ENCODE data around the gene CCDC88A. TPM values are rescaled to one million over a fixed set of nuclear protein-coding genes. Genes with fewer than 3 reads are reported as not detected.

The CCDC88A gene
- total RNA-seq, 2 experiments from 2014 or later: 11.0 to 12.9 TPM

DNA sequence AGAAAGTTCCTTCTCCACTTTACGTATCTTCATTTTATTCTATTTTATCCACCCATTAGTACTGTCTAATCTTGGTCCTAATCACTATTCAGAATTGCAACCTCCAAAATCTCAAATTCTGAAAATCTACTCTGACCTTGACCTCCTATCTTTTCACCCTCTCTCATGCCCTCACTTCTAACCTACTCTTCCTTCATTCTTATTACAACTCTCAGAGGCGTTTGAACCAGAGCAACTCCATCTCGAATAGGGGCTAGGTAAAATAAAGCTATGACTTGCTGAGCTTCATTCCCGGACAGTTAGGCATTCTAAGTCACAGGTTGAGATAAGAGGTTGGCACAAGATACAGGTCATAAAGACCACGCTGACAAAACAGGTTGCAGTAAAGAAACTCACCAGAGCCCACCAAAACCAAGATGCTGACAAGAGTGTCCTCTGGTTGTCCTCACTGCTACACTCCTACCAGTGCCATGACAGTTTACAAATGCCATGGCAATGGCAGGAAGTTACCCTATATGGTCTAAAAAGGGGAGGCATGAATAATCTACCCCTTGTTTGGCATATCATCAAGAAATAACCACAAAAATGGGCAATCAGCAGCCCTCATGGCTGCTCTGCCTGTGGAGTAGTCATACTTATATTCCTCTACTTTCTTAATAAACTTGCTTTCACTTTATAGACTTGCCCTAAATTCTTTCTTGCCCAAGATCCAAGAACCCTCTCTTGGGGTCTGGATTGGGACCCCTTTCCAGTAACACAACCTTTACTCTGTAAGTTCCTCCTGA lies 11.4 kb downstream of the CCDC88A start:
- H3K4me3 Mint-ChIP-seq: no peak overlapping the region
- POLR2A ChIA-PET: interaction anchor here (0.6 kb wide), 1 partner anchor 233 kb away, joined by 3 read pairs; no protein-coding TSS in a partner anchor

DNA sequence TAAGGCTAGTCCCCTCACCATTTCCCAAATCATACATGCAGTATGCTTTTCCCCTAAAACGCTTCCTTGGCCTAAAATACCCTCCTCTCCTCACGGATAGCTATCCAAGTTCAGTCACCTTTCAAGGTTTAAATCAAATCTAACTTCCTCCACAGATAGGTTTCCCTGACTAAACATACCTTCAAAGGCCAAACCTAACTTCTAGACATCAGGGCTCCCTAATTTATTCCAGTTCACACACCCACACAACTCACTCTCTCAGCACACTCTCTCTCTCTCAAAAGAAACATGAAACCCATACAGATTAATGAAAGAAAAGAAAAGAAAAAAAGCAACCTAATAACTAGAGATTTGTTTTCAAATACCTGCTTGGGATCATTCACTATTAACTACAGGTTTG lies 14.5 kb downstream of the CCDC88A start:
- H3K4me3 Mint-ChIP-seq: no peak overlapping the region
- CTCF ChIA-PET: no interaction called here
- no peaks in the 10 kb centered on the region for H3K27me3 Mint-ChIP-seq
- H3K36me3 Mint-ChIP-seq (ENCODE audit: low read depth): peaks cover 9% of the 10 kb centered on the region
- H3K36me3 ChIP-seq (ENCODE audit: insufficient read depth, low read length): no peaks in the 10 kb centered on the region
- H3K4me1 ChIP-seq (ENCODE audit: insufficient read depth, low read length): no peaks in the 10 kb centered on the region
- H3K9me3 Mint-ChIP-seq: no peaks in the 10 kb centered on the region
- H3K4me3 ChIP-seq (ENCODE audit: low read length): no peak overlapping the region
- no peak for ATAC-seq (ENCODE audit: poor library complexity)
- intact Hi-C loops (cut with DNase I, micrococcal nuclease): no loop called here
- TF ChIP-seq, protein P1, sequence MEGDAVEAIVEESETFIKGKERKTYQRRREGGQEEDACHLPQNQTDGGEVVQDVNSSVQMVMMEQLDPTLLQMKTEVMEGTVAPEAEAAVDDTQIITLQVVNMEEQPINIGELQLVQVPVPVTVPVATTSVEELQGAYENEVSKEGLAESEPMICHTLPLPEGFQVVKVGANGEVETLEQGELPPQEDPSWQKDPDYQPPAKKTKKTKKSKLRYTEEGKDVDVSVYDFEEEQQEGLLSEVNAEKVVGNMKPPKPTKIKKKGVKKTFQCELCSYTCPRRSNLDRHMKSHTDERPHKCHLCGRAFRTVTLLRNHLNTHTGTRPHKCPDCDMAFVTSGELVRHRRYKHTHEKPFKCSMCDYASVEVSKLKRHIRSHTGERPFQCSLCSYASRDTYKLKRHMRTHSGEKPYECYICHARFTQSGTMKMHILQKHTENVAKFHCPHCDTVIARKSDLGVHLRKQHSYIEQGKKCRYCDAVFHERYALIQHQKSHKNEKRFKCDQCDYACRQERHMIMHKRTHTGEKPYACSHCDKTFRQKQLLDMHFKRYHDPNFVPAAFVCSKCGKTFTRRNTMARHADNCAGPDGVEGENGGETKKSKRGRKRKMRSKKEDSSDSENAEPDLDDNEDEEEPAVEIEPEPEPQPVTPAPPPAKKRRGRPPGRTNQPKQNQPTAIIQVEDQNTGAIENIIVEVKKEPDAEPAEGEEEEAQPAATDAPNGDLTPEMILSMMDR (IDR thresholded peaks at IDR 0.05): no peak
- H3K27ac Mint-ChIP-seq: no peak overlapping the region
- DNase-seq: no peak
- POLR2A ChIA-PET: no interaction called here
- H3K27me3 ChIP-seq (ENCODE audit: control insufficient read depth in 1 of 2, insufficient read depth in 2 of 2, low read length in 2 of 2): no peaks in the 10 kb centered on the region
- no peaks in the 10 kb centered on the region for H3K4me1 Mint-ChIP-seq (ENCODE audit: low read depth)
- H3K9me3 ChIP-seq (ENCODE audit: control insufficient read depth in 1 of 2, insufficient read depth in 1 of 2, low read length in 2 of 2): no peaks in the 10 kb centered on the region
- H3K27ac ChIP-seq (ENCODE audit: low read depth in 1 of 2, low read length in 2 of 2): no peak overlapping the region

More for the DNA sequence above, 11.4 kb downstream of the CCDC88A start:
- TF ChIP-seq, protein P1 (IDR thresholded peaks at IDR 0.05): no peak
- Histone ChIP-seq H3K36me3 (ENCODE audit: insufficient read depth, low read length) (no peaks in the 10 kb centered on the region), H3K27ac (ENCODE audit: low read depth in 1 of 2, low read length in 2 of 2) (no peak overlapping the region), H3K4me3 (ENCODE audit: low read length) (no peak overlapping the region), H3K4me1 (ENCODE audit: insufficient read depth, low read length) (no peaks in the 10 kb centered on the region), H3K9me3 (ENCODE audit: control insufficient read depth in 1 of 2, insufficient read depth in 1 of 2, low read length in 2 of 2) (no peaks in the 10 kb centered on the region), H3K27me3 (ENCODE audit: control insufficient read depth in 1 of 2, insufficient read depth in 2 of 2, low read length in 2 of 2) (no peaks in the 10 kb centered on the region)
- Mint-ChIP-seq H3K27ac (no peak overlapping the region), H3K4me1 (ENCODE audit: low read depth) (no peaks in the 10 kb centered on the region), H3K27me3 (no peaks in the 10 kb centered on the region), H3K36me3 (ENCODE audit: low read depth) (peaks cover 6% of the 10 kb centered on the region), H3K9me3 (no peaks in the 10 kb centered on the region)
- intact Hi-C loops (cut with DNase I, micrococcal nuclease): no loop called here
- CTCF ChIA-PET: interaction anchor here (0.6 kb wide), 1 partner anchor 1380 kb away, joined by 4 read pairs; no protein-coding TSS in a partner anchor
- DNase-seq: no peak
- no peak for ATAC-seq (ENCODE audit: poor library complexity)

DNA sequence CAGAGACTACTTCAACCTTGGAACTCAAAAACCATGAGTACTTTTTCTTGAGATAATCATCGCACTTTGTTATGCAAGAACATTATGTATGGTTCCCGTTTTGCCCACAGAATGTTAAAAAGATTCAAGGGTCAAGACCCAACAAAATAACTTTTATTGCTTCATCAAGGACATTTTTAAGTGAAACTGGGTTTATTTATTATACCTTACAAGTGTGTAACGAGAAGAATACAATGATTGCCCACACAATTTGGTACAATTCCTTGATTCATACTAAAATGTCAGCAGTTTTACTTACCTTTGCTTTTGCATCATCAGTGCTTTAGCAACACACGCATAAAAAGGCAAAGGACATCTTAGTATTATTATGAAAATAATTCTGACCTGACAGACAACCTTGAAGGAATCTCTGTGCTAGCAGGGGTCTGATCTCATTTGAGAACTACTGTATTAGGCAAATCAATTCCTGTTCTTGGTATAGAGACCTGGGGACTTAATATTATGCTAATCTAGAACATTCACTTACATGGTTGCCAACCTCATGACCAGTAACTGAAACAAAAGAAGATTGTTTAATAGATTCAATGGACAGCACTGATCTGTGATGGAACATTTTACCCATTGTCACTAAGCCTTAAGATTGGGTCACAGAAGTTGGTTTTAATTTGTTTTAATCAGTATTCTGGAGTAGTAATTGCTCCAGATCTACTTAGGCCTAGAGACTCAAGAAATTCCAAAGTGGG lies 16.2 kb downstream of the CCDC88A start:
- peaks cover 9% of the 10 kb centered on the region for H3K36me3 Mint-ChIP-seq (ENCODE audit: low read depth)
- POLR2A ChIA-PET: no interaction called here

More for the DNA sequence above, 16.2 kb downstream of the CCDC88A start:
- H3K27ac ChIP-seq (ENCODE audit: low read depth in 1 of 2, low read length in 2 of 2): no peak overlapping the region
- H3K27me3 ChIP-seq (ENCODE audit: control insufficient read depth in 1 of 2, insufficient read depth in 2 of 2, low read length in 2 of 2): no peaks in the 10 kb centered on the region
- Mint-ChIP-seq H3K27me3 (no peaks in the 10 kb centered on the region), H3K9me3 (no peaks in the 10 kb centered on the region), H3K4me3 (no peak overlapping the region), H3K27ac (no peak overlapping the region), H3K4me1 (ENCODE audit: low read depth) (no peaks in the 10 kb centered on the region)
- no peaks in the 10 kb centered on the region for H3K36me3 ChIP-seq (ENCODE audit: insufficient read depth, low read length)
- no peak overlapping the region for H3K4me3 ChIP-seq (ENCODE audit: low read length)
- intact Hi-C loops (cut with DNase I, micrococcal nuclease): no loop called here
- H3K9me3 ChIP-seq (ENCODE audit: control insufficient read depth in 1 of 2, insufficient read depth in 1 of 2, low read length in 2 of 2): no peaks in the 10 kb centered on the region
- TF ChIP-seq, protein P1 (IDR thresholded peaks at IDR 0.05): no peak
- H3K4me1 ChIP-seq (ENCODE audit: insufficient read depth, low read length): no peaks in the 10 kb centered on the region
- no peak for ATAC-seq (ENCODE audit: poor library complexity)
- CTCF ChIA-PET: no interaction called here
- no peak for DNase-seq
